ENCODE data around the gene ZNF407.

Gene ZNF407

GRCh38 chr18:75016025-75016717, 418.5 kb downstream of the ZNF407 start:
- DNase-seq (ENCODE audit: low read depth), result no peak

- DNase-seq (ENCODE audit: low read depth), result no peak
Observed at GRCh38 chr18:75023473-75023872, 425.8 kb downstream of the ZNF407 start.

GRCh38 chr18:75024871-75025270, 427.2 kb downstream of the ZNF407 start:
- DNase-seq (ENCODE audit: low read depth), result no peak

- no peak for DNase-seq (ENCODE audit: low read depth)
Observed at GRCh38 chr18:75025573-75025972, 427.9 kb downstream of the ZNF407 start.

GRCh38 chr18:75029481-75029880, 431.8 kb downstream of the ZNF407 start:
- no peak for DNase-seq (ENCODE audit: low read depth)

GRCh38 chr18:75031717-75032317, 434.1 kb downstream of the ZNF407 start:
- no peak for DNase-seq (ENCODE audit: low read depth)

- no peak for DNase-seq (ENCODE audit: low read depth)
Observed at GRCh38 chr18:75033516-75033915, 435.8 kb downstream of the ZNF407 start.

- DNase-seq (ENCODE audit: low read depth), result no peak
Observed at GRCh38 chr18:75034937-75035336, 437.3 kb downstream of the ZNF407 start.

- no peak for DNase-seq (ENCODE audit: low read depth)
Observed at GRCh38 chr18:75035928-75036327, 438.3 kb downstream of the ZNF407 start.

GRCh38 chr18:75036917-75037688, 439.4 kb downstream of the ZNF407 start:
- no peak for DNase-seq (ENCODE audit: low read depth)

GRCh38 chr18:75037689-75037955, 440.0 kb downstream of the ZNF407 start:
- DNase-seq (ENCODE audit: low read depth), result no peak

- no peak for DNase-seq (ENCODE audit: low read depth)
Observed at GRCh38 chr18:75041586-75041985, 443.9 kb downstream of the ZNF407 start.

GRCh38 chr18:75043478-75043877, 445.8 kb downstream of the ZNF407 start:
- DNase-seq (ENCODE audit: low read depth), result no peak

- DNase-seq (ENCODE audit: low read depth), result no peak
Observed at GRCh38 chr18:75044296-75044695, 446.6 kb downstream of the ZNF407 start.

- no peak for DNase-seq (ENCODE audit: low read depth)
Observed at GRCh38 chr18:75044791-75045190, 447.1 kb downstream of the ZNF407 start.

GRCh38 chr18:75045272-75045671, 447.6 kb downstream of the ZNF407 start:
- DNase-seq (ENCODE audit: low read depth), result no peak

- DNase-seq (ENCODE audit: low read depth), result no peak
Observed at GRCh38 chr18:75047240-75047961, 449.7 kb downstream of the ZNF407 start.

- DNase-seq (ENCODE audit: low read depth), result no peak
Observed at GRCh38 chr18:75048776-75049454, 451.2 kb downstream of the ZNF407 start.

- DNase-seq (ENCODE audit: low read depth), result no peak
Observed at GRCh38 chr18:75049455-75049789, 451.8 kb downstream of the ZNF407 start.

GRCh38 chr18:75051757-75052156, 454.1 kb downstream of the ZNF407 start:
- no peak for DNase-seq (ENCODE audit: low read depth)

- DNase-seq (ENCODE audit: low read depth), result no peak
Observed at GRCh38 chr18:75052475-75052874, 454.8 kb downstream of the ZNF407 start.

- DNase-seq (ENCODE audit: low read depth), result no peak
Observed at GRCh38 chr18:75053028-75053629, 455.5 kb downstream of the ZNF407 start.

Data from activated gamma-delta T cell treated with anti-CD3 and anti-CD28 coated beads, Interleukin-2, amount 50 U/mL, for 16 hours (primary cell).